Neuron (in vitro differentiated cells): Measurements from ENCODE around the gene PIK3AP1.
"Not testable (repeated sequence)": the region's sequence is repeated elsewhere in the genome, so short reads cannot be mapped to it uniquely, and the experiment has no call there.

Experiments
- H2AFZ ChIP-seq: one replicate; pipeline ENCODE4 v1.6.1; 2013; ENCODE audit warnings: low read depth, mild to moderate bottlenecking, inconsistent platforms, low read length, moderate library complexity
- H3K27me3 ChIP-seq: one replicate; pipeline ENCODE4 v1.6.1; 2013; ENCODE audit warnings: low read length; ENCODE audit not compliant: insufficient read depth
- H3K36me3 ChIP-seq: one replicate; pipeline ENCODE4 v1.6.1; 2013; ENCODE audit warnings: low read length; ENCODE audit not compliant: insufficient read depth
- H3K4me1 ChIP-seq: one replicate; pipeline ENCODE4 v1.6.1; 2013; ENCODE audit warnings: low read length; ENCODE audit not compliant: insufficient read depth
- H3K4me3 ChIP-seq: 2 replicates; pipeline ENCODE4 v1.5.1; 2013; ENCODE audit warnings: mild to moderate bottlenecking, low read length, moderate library complexity
- H3K9me3 ChIP-seq: one replicate; pipeline ENCODE4 v1.6.1; 2013; ENCODE audit warnings: low read length

PIK3AP1 gene, protein sequence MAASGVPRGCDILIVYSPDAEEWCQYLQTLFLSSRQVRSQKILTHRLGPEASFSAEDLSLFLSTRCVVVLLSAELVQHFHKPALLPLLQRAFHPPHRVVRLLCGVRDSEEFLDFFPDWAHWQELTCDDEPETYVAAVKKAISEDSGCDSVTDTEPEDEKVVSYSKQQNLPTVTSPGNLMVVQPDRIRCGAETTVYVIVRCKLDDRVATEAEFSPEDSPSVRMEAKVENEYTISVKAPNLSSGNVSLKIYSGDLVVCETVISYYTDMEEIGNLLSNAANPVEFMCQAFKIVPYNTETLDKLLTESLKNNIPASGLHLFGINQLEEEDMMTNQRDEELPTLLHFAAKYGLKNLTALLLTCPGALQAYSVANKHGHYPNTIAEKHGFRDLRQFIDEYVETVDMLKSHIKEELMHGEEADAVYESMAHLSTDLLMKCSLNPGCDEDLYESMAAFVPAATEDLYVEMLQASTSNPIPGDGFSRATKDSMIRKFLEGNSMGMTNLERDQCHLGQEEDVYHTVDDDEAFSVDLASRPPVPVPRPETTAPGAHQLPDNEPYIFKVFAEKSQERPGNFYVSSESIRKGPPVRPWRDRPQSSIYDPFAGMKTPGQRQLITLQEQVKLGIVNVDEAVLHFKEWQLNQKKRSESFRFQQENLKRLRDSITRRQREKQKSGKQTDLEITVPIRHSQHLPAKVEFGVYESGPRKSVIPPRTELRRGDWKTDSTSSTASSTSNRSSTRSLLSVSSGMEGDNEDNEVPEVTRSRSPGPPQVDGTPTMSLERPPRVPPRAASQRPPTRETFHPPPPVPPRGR

DNA sequence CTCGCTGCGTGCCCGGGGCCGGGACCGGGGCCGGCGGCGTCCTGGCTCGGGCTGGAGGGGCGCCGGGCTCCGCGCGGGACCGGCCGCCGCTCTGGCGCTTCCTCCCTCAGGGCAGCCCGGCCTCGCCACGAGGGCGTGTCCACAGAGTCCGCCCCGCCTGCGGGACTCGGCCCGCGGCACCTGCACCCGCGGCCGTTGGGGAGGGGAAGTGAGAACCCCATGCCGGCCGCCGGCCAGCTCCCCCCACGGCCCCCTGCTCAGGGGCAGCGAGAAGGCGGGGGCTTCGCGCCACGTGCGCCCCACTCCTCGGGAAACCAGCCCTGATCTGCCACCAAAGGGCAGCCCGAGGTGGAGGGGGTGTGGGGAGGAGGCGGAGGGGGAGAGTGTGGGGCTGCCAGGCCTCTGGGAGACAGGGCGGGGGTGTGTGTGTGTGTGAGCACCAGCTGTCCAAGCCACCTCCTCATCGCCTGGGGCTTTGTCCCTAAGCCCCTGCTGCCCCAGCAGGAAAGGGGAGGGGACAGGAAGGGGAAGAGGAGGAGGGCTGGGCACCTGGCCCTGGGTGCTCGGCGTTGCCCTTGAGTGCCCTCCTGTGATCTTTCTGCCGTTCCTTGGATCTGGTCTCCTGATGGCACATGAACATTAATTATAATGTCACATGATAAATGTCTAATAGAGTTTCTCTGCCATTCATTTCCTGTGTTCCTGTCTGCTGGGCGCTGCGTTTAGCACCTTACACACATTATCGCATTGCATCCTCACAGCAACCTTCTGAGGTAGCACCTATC lies at the start of gene PIK3AP1:
TSS of gene PIK3AP1 (minus strand) at position 93 of the 785 bp plus-strand sequence. CDS start 120 bp downstream, outside the sequence.
- no peaks in the 10 kb centered on the region for H3K36me3 ChIP-seq
- H3K27me3 ChIP-seq = peaks cover 60% of the 10 kb centered on the region
- H3K9me3 ChIP-seq = no peaks in the 10 kb centered on the region
- peaks cover 6% of the 10 kb centered on the region for H3K4me1 ChIP-seq
- H3K4me3 ChIP-seq = peak within 1 kb of the TSS; percentile 41
- peak within 1 kb of the TSS; percentile 85 for H2AFZ ChIP-seq

DNA sequence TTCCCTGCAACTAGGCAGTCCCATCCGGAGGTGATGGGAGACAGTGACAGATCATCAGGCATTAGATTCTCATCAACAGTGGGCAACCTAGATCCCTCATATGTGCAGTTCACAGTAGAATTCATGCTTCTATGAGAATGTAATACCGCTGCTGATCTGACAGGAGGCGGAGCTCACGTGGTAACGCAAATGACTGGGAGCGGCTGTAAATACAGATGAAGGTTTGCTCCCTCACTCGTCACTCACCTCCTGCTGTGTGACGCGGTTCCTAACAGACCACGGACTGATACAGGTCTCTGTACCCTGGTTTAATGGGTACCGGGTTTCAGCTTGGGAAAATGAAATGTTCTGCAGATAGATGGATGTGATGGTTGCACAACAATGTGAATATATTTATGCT lies 47.8 kb upstream of the PIK3AP1 start:
- no peak overlapping the region for H3K4me3 ChIP-seq
- no peaks in the 10 kb centered on the region for H3K27me3 ChIP-seq
- H3K4me1 ChIP-seq = no peaks in the 10 kb centered on the region
- H3K36me3 ChIP-seq = no peaks in the 10 kb centered on the region
- H3K9me3 ChIP-seq = no peaks in the 10 kb centered on the region
- H2AFZ ChIP-seq = no peak overlapping the region

DNA sequence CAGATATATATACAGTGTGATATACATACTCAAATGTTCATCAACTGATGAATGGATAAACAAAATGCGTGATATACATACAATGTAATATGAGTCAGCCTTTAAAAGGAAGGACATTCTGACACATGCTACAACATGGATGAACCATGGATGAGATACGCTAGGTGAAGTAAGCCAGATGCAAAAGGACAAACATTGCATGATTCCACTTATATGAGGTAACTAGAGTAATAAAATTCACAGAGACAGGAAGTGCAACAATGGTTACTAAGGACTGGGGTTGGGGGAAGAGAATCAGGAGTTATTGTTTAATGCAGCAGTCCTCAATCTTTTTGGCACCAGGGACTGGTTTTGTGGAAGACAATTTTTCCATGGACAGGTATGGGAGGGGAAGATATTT lies 47.3 kb upstream of the PIK3AP1 start:
- H3K9me3 ChIP-seq = no peaks in the 10 kb centered on the region
- no peaks in the 10 kb centered on the region for H3K27me3 ChIP-seq
- H3K36me3 ChIP-seq = no peaks in the 10 kb centered on the region
- H3K4me1 ChIP-seq = no peaks in the 10 kb centered on the region
- H3K4me3 ChIP-seq = no peak overlapping the region
- H2AFZ ChIP-seq = no peak overlapping the region

DNA sequence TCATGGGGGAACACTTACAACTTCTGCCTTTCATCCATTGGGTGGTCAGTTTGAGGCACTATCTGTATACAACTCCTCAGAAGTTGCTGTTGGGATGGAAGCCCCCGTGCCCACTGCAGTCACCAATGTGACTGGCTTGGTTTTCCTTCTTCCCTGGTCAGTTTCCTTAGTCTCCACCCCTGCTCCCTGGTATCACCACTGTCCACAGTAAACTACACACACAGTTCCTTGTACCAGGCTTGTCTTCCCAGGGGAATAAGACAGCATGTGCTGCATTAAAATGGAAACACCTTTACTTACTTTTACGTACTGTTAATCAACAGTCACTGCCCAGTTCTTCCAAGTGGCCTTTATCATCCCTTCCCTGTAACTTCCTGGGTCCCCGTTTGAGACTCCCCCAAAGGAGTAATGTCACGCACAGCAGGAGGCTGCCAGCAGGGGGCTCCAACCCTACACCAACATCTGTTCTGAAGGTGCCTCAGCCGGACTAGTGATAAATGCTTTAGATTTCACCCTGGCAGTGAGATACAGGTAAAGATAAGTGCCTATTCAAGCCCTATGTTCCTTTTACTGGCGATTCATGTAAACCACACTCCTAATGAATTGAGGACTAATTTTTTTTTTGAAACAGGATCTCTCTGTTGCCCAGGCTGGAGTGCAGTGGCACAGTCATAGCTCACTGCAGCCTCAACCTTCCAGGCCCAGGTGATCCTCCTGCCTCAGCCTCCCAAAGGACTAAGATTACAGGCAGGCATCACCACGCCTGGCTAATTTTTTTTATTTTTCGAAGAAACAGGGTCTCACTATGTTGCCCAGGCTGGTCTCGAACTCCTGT lies 45.3 kb upstream of the PIK3AP1 start:
- Histone ChIP-seq H3K9me3 (no peaks in the 10 kb centered on the region), H3K4me1 (no peaks in the 10 kb centered on the region), H3K4me3 (no peak overlapping the region), H2AFZ (no peak overlapping the region), H3K36me3 (no peaks in the 10 kb centered on the region), H3K27me3 (no peaks in the 10 kb centered on the region)

DNA sequence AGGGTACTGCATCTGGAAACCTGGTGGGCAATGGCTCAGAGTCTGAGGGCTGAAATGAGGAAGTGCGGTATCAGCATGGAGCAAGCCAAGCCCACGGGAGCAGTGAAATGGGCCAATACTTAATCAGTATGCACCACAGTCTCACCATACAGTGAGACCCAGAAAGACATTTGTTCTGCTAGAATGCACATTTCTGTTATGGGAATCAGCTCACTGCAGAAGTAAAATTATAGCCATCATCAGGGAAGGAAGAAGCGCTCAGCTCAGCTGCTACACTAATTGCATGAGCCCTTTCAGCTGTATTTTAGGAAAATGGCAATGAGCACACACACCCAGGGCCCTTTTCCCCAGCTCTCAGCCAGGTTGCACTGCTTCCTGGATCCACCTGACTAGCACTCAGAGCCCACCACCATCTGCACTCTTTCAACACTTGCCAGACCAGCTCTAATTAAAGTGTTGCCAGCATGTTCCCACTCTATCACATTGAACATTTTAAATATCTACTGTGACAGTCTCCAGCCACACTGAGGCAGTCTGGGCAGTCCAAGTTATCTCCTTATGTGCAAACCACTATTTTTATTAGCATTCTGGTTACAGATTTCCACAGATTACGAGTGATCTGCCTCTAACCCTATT lies 44.2 kb upstream of the PIK3AP1 start:
- H3K9me3 ChIP-seq = no peaks in the 10 kb centered on the region
- no peak overlapping the region for H3K4me3 ChIP-seq
- H3K36me3 ChIP-seq = no peaks in the 10 kb centered on the region
- no peak overlapping the region for H2AFZ ChIP-seq
- H3K4me1 ChIP-seq = no peaks in the 10 kb centered on the region
- H3K27me3 ChIP-seq = no peaks in the 10 kb centered on the region

DNA sequence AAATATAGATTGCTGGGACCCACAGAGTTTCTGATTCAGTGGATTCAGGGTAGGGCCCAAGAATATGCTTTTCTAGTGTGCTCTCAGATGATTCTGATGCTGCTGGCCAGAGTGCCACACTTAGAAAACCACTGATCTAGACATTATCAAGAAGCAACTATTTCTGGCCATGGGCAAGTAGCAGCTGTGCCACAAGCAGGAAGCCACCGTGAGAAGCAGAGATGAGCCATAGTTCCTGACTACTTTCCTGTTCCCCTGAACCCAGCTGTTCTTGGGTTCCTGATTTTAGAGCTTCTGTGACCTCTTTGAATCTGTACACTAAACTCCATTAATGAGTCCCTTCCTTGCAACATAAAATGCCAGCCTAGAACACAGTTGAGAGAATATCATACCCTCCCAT lies 38.1 kb upstream of the PIK3AP1 start:
- H3K9me3 ChIP-seq = no peaks in the 10 kb centered on the region
- H3K36me3 ChIP-seq = no peaks in the 10 kb centered on the region
- H2AFZ ChIP-seq = no peak overlapping the region
- no peak overlapping the region for H3K4me3 ChIP-seq
- no peaks in the 10 kb centered on the region for H3K27me3 ChIP-seq
- H3K4me1 ChIP-seq = no peaks in the 10 kb centered on the region

DNA sequence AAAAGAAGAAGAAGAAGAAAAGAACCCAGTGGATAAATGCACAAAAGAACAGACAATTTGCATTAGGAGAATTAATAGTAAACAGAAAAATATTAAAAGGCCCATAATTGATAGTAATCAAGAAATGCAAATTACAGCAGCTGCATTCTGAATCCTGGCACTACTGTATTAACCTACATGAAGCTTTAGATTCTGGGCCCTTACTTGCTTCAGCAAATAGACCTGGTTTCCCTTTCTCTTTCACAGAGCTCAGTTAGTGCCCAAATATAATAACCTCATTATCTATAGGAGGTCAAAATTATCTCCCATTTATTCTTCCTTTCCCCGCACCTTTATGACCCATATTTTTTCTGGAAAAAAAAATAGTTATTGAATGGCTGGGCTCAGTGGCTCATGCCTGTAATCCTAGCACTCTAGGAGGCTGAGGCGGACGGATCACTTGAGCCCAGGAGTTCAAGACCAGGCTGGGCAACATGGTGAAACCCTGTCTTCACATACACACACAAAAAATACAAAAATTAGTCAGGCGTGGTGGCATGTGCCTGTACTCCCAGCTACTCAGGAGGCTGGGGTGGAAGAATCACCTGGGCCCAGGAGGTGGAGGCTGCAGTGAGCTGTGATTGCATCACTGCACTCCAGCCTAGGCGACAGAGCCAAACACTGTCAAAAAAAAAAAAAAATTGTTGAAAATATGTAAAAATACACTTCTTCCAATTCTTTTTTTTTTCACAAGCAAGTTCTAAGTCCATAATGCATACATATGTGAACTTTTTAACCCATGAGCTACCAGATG lies 36.0 kb upstream of the PIK3AP1 start:
- H3K4me1 ChIP-seq = no peaks in the 10 kb centered on the region
- no peaks in the 10 kb centered on the region for H3K9me3 ChIP-seq
- H3K27me3 ChIP-seq = no peaks in the 10 kb centered on the region
- no peak overlapping the region for H3K4me3 ChIP-seq
- H3K36me3 ChIP-seq = no peaks in the 10 kb centered on the region
- no peak overlapping the region for H2AFZ ChIP-seq

DNA sequence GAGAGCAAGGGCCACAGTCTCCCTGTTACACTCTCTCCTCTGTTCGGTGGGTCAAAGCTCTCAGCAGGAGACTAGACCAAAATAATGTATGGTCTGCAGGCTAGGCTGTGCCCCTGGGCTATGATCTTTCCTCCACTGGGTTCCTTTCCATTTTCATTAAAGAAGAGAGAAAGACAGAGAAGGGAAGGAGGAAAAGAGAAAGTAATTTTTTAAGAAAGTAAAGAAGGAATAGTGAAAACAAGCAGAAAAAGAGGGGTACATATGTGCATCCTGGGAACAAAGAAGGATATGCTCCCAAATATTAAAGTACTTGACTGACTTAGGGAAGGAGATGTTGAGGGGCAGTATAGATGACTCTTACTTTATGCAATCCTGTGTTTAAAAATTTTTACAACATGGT lies 33.6 kb upstream of the PIK3AP1 start:
- H3K36me3 ChIP-seq = no peaks in the 10 kb centered on the region
- H3K4me1 ChIP-seq = no peaks in the 10 kb centered on the region
- H3K27me3 ChIP-seq = no peaks in the 10 kb centered on the region
- H3K9me3 ChIP-seq = no peaks in the 10 kb centered on the region
- no peak overlapping the region for H2AFZ ChIP-seq
- H3K4me3 ChIP-seq = no peak overlapping the region

DNA sequence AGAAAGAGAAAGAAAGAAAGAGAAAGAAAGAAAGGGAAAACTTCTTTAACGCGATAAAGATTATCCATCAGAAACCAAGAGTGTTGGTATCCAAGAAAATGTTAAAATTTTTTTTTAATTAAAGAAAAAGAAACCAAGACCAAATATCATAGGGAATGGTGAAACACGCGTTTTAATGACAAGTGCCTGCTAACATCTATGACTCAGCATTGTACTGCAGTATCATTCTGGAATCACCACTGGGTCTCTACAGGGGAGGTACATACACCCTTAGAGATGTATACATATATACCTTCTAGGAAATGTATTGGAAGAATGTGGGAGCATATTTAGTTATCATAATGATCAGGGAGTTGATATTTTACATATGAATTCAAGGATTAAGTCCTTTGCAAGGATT lies 32.1 kb upstream of the PIK3AP1 start:
- no peaks in the 10 kb centered on the region for H3K27me3 ChIP-seq
- H2AFZ ChIP-seq = no peak overlapping the region

DNA sequence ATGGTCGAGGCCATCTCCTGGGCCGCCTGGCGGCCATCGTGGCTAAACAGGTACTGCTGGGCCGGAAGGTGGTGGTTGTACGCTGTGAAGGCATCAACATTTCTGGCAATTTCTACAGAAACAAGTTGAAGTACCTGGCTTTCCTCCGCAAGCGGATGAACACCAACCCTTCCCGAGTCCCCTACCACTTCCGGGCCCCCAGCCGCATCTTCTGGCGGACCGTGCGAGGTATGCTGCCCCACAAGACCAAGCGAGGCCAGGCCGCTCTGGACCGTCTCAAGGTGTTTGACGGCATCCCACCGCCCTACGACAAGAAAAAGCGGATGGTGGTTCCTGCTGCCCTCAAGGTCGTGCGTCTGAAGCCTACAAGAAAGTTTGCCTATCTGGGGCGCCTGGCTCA lies 30.0 kb upstream of the PIK3AP1 start:
- H3K4me3 ChIP-seq, H3K36me3 ChIP-seq, H2AFZ ChIP-seq, H3K4me1 ChIP-seq, H3K9me3 ChIP-seq, H3K27me3 ChIP-seq: not testable (repeated sequence)

More for the DNA sequence above, 32.1 kb upstream of the PIK3AP1 start:
- H3K36me3 ChIP-seq = no peaks in the 10 kb centered on the region
- H3K4me1 ChIP-seq = no peaks in the 10 kb centered on the region
- H3K4me3 ChIP-seq = no peak overlapping the region
- no peaks in the 10 kb centered on the region for H3K9me3 ChIP-seq

DNA sequence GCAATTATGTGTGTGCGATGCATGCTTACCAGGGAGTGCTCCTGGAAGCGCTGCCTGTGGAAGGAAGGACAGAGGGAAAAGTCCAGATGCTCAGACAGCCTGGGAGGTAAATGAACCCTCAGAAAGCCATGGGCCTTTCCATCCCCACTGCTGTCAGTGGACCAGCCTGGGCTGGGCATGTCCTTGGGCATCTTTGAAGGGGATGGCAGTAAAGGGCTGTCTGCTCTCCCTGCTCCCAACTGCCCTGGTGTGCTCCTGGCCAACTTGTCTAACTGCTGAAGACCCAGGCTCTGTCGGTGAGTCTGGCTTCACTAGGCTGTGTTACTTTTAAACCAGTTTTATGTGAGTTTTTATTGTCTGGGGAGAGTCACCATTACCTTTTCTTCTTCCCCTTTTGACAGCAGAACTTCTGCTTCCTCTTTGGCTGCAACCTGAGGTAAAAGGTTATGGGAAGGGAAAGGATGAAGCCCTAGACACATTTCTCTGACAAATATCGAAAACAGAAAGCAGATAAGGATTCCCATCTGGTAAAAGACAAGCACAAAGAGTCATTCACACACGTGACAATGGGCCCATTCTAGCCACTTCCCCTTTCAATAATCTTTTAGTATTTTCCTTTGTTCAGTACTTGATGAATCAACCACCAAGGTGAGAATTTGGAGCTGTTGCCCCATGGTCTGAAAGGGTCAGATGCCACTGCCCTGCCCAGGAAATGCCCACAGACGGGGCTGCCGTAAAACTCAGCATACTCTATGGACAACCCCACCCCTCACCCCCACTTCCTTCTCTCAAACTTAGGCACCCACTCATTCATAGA lies 27.6 kb upstream of the PIK3AP1 start:
- no peaks in the 10 kb centered on the region for H3K9me3 ChIP-seq

More for the DNA sequence above, 27.6 kb upstream of the PIK3AP1 start:
- H3K4me1 ChIP-seq = no peaks in the 10 kb centered on the region
- no peak overlapping the region for H3K4me3 ChIP-seq
- H3K27me3 ChIP-seq = no peaks in the 10 kb centered on the region
- no peaks in the 10 kb centered on the region for H3K36me3 ChIP-seq
- no peak overlapping the region for H2AFZ ChIP-seq
